CMK (cell line): Measurements from ENCODE around the gene GINS1.

ENCODE experiments used
- DNase-seq: peaks from one replicate; pipeline ENCODE4 v3.0.0-alpha.2; 2010; ENCODE audit warnings: low read depth

GINS1 gene

DNA sequence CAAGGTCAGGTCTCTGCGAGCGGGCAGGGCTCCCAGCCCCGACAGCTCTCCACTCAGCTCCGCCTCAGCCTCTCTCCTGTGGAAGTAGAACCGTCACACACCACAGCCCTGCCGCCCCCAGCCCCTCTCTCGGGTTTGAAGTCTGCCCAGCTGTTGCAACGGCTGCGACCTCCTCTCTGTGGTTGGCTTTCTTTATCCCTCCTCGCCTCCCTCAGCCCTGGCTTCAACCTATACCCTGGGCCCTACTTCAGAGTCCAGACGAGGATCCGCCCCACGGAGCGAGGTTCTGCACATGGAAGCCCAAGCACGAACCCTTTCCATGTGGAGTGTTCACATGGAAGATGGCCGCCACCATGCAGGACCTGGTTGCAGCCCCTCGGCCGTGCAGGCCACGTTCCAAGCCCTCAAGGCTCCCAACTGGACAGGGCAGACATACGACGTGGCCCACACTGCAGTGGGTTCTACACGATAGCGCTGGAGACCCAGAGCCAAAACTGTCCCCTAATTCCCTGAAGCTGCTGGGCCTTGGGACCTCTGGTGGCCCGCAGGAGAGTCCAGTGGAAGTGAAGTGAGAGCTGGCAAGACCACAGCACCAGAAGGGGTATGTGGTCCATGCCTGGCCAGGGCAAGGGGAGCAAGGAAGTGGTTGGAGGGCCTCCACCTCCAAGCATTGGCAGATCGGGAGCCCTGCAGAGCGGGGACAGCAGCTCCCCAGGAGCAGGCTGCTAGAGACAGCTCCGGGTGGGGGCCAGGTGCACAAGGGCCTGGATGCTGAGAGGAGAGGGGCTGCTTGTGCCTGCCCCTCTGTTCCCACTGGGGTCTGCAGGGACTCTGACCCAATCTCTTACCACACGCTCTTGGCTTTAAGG lies 69.8 kb downstream of the GINS1 start:
- no peak for DNase-seq

DNA sequence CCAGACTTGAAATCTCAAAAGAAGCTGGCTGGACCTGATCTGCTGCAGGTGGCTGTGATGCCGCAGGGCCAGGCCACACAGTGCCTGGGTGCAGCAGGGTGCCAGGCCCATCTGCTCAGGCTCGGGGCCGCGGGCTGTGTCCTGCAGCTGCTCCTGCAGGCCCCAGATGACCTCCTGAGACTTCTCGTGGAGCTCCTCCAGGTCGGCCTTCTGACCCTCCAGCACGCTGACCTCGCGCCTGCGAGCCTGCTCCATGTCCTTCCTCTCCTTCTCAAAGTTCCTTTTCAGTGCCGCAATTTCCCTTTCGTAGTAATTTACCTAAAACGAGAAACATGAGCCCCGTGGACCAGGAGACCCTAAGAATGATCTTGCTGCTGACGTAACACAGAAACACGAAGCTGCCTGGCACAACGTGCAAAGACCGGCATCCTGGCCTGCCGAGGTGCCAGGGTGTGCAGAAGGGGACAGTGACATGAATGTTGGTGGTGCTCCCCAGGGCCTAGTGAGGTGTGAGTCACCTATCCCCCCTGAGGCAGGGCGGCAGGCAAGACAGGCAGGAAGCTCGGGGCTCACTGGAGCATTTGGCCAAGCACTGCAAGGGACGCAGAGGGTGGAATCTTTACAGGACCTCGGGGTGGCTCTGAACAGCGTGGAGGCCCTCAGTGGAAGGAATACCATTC lies 71.6 kb downstream of the GINS1 start:
- DNase-seq, result no peak

DNA sequence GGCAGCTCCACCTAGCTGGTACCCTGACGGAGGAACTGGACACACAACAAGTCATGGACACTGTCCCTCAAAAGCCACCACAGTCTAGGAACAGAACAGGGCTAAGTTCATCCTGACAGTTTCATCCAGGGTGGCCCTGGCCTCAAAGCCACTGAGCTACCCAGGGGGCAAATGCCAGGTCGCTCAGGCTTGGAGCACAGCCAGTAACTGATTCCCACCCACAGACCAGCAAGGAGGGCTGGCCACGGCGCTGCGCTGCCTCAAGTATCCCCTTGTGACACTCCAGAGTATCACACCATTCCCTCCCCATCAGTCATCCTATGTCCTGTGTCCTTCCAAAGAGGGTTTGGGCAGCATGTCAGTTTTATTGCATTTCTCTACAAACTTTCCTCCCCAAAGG lies 72.2 kb downstream of the GINS1 start:
- no peak for DNase-seq

DNA sequence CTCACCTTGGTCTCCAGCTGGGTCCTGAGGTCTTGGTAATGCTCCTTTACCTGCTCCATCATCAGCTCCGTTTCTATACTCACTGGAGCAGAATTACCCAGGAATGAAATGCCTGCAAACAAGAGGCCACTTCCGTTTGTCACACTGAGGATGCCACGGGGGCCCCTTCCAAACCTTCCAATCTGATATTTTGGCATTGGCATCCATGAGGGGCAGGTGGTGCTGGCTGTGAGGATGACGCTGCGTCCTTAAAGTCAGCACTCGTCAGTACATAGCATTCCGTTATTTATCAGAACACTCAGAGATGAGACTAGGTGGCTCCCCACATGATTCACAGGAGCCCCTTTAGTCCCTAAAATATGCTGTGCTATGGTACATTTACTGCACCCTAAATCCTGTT lies 72.7 kb downstream of the GINS1 start:
- no peak for DNase-seq

DNA sequence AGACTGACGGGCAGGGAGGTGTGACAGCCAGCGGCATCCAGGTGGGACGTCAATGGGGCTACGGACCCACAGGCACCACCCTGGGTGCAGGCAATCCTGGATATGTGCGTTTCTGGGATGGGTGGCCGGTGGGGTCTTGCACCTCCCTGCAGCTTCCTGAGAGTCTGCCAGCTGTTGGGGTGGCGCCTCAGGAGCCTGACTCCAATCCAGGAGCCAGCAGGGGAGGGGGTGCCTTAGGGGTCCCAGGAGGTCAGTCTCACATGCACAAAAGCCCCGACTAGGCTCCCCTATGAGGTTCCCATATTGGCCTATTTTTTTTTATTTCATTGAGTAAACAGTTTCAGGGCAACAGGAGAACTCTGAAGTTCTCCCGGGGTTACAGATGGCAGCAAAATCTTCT lies 73.3 kb downstream of the GINS1 start:
- no peak for DNase-seq

DNA sequence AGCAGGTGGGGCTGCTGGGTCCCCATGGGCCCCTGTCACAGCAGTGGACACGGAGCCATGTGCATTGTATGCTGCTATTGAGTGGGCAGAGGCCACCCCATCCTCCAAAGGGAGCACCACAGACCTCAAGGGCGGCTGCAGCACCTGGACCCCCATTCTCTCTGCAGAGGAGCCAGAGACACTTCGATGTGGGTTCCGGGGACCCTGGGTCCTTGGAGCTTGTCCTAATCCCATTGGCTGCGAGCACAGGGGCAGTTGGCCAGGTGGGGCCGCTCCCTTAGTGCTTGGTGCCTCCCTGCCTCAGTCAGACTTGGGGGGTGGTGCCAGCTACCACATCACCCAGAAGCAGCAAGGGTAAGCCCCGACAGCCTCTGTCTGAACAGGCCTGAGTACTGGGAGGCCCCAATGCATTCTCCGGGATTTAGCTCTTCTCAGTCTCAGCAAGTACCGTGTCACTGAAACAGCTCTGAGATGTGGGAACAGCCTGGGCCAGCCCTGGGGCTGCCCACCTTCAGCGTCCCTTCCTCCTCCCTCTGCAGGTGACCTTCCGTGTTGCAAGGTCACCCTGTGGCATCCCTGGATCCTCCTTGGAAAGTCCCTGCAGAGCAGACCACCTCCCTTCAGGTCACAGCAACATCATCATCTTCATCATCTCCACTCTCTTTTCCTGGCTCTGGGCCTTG lies 73.9 kb downstream of the GINS1 start:
- no peak for DNase-seq

DNA sequence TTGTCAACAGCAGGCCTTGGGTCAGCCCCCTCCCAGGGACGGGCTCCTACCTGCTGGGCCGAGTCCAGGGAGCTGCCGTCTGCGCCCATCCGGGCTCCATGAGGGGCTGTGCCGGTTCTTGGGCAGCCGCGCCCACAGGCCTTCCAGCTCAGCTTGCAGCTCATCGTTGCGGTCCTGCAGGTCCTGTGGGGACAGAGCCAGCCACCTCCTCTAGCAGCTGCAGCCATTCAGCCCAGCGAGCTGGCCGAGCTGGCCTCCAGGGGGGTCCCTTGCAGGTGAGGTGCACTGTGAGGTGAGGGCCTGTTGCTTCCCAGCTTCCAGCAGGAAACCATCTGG lies 74.4 kb downstream of the GINS1 start:
- DNase-seq, result no peak

DNA sequence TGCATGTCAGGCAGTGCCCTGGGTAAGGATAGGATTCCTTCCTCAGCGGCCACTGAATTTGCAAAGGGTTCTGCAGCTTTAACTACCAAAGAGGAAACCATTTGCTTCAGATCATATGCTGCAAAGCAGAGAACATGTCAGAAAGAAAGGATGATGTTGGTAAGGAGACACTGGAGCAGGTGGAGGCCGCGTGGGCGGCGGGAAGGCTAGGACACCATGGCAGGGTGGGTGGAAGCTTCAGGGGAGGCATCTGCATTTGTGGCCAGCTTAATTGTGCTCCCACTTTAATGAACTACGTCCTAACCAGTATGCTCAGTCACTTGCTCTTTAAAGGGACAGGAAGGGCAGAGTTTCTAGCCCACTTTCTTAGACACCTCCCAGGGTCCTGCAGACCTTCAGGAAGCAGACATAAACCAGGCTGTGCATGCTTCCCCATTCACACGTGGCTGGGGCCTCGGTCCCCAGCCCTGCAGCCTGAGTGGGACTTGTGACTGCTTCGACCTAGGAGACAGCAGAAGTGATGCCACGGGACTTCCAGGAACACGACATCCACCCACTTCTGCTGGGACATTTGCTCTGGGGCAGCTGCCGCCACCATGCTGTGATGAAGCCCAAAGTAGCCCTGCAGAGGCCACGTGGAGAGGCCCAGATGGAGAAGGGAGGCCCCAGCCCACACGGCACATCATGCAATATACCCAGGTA lies 76.1 kb downstream of the GINS1 start:
- no peak for DNase-seq

DNA sequence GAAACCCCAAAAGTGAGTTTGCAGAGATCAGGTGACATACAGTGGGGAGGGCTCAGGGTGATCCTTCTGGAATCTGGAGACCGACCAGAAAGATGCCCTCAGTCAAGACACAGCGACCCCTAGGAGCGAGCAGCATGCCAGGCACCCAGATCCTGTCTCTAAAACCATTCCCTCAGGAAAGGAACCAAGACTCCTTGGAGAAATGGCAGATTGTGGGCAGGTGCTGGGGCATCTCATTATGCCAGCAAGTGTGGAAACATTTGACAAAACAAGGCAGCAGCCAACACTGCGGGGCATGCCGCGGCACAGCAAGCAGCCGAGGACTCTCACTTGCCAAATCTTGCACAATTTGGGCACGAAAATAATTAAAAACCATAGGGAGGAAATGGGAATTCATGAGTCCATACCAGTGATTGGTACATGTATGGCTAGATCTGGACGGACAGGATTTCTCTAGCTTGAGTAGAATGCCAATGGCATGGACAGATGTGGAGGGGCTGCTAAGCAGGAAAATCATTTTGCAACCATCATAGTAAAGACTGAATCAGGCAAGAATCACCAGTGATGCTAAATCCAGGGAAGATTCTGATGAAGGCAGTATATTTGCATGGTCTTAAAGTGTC lies 76.9 kb downstream of the GINS1 start:
- no peak for DNase-seq

DNA sequence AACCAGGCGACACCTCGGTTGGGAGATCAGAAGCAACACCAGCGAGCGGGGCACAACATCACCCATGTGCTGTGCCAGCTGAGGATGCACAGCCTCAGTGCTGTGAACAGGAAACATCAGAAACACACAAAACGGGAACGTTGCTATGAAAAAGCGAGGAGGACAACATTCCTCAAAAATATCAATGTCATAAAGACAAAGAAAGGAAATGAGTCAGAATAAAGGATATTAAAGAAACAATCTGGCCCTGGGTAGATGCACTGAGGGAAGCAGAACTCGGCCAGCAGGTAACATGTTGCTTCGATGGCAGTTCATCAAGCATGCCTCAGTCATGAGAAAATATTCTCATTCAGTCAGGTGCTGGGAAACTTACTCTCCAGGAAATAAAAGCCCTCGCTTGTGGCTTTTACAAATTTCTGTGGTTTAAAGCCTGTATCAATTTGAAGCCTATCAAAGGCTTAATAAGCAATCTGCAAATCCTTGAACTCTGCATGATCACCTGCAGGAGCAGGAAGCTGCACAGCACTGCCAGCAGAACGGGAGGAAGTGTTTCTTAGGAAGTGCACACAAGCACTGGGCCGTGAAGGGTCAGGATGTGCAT lies 77.5 kb downstream of the GINS1 start:
- no peak for DNase-seq

DNA sequence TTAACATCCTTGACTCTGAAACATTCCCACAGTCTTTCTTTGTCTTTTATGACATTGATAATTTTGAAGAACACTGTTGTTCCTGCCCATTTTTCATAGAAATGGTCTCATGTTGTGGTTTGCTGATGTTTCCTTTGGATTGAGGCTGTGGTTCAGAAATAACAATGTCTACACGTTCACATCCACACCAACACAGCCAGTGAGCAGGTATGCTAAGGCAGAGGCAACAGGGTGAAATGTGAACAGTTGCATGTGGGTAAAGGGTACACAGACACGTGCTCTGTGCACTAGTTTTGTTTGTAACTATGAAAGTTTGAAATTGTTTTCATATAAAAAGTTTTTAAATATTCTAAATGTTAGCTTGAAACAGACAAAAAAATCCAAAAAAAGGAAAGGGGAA lies 78.4 kb downstream of the GINS1 start:
- DNase-seq, result no peak

DNA sequence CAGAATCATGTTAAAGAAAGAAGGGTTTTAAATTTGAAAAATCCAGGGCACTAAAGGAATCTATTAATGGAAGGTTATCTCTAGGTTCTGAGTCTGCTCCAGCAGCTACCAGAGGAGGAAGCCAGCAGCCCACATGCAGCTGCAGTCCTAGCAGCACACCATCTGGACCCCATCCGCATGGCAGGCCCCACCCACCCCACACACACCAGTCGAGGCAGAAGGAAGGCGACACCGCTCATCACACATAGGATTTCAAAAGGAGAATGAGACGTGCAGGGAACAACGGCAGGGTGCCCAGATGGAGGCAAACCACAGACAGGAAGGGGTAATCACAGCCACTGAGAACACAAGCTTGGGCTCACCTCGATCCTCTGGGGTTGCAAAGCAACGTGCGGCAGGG lies 78.9 kb downstream of the GINS1 start:
- DNase-seq, result no peak

DNA sequence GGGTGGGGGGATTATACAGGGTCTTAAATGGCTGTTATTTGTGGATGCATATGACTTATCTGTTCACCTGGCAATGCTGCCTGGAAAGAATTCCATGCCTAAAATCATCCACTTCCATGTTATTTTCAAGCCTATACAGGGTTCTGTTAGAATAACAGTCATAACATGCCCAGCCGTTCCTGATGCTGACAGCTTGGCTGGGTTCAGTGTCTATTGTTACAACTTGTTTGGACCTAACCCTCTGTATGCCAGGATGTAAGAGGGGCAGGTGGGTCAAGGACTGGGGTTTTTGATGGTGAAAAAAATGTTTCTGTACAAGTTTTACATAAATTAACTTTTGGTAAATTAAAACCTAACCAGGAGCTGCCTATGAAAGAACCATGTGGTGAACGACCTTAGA lies 79.8 kb downstream of the GINS1 start:
- no peak for DNase-seq

DNA sequence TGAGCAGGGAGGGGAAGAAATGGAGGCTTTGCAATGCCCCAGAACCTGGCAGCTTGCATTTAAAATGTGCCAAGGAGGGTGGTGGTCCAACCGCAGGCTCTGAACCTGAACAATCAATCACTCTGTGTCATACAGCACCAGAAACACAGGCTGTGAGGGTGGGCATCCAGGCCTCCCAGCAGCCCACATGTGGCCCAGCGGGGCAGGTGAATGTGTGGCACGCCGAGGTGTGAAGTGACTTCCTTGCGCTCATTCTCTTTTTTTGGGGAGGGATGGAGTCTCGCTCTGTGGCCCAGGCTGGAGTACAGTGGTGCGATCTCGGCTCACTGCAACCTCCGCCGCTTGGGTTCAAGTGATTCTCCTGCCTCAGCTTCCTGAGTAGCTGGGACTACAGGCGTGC lies 80.5 kb downstream of the GINS1 start:
- no peak for DNase-seq

DNA sequence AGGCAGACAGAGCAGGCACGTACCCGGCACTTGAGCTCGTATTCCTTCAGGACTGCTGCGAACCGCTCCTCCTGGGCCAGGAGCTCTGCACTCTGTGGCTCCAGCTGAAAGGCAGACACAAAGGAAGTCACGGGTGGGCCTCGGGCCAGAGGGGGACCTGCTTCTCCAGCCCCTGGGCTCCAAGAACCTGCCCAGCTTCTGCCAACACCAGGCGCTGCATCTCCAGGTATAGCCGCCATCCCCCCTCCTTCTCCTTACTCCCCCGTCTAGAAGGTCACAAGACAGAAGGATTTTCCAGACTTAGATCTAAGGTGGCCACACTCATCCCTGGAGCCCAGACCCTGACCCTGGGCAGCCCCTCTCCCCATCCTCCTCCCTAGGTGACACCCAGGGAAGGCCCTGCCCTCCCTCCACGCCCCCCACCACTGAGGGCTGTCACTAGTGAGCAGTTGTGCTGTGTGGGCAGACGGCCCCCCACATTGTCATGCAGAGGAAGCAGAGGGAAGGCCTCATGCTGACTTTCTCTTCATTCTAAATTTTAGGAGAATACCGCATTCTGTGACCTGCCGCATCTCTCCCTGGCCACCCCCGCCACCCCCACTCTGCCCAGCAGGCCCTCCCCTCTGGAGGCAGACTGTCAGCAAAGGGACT lies 81.9 kb downstream of the GINS1 start:
- no peak for DNase-seq

DNA sequence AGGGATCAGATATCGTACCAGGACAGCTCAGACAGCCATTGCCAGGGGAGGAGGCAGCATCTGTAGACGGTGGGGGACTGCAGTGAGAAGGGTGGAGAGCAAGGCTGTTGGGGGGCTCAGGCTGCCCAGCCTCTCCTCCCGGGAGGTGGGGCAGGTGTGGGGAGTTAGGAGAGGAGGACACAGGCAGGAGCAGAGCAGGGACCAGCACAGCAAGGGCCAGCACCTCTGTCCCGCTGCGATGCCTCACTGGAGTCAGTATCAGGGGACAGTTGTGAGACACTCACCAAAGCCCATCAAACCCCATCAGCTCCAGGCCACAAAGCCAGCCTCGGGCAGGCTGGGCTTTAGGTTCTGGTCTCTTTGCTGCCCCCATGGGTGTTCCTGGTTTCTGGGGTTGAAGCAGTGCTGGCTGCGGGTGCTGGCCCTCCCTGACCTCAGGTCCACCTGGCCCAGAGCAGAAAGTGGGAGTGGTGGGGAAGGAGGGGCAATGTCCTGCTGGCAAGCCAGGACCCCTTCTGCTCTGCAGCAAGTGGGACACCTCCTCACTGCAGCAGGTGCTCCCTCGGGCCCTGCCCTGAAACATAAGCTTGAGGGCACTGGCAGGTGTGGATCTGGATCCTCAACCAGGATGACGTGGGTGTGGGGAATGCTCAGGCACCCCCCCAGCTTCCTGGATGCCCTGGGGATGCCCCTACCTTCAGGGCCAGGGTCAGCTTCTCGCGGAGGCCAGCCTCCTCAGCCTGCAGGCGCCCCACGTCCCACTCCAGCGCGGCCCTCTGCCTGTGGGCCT lies 83.4 kb downstream of the GINS1 start:
- DNase-seq, result no peak

DNA sequence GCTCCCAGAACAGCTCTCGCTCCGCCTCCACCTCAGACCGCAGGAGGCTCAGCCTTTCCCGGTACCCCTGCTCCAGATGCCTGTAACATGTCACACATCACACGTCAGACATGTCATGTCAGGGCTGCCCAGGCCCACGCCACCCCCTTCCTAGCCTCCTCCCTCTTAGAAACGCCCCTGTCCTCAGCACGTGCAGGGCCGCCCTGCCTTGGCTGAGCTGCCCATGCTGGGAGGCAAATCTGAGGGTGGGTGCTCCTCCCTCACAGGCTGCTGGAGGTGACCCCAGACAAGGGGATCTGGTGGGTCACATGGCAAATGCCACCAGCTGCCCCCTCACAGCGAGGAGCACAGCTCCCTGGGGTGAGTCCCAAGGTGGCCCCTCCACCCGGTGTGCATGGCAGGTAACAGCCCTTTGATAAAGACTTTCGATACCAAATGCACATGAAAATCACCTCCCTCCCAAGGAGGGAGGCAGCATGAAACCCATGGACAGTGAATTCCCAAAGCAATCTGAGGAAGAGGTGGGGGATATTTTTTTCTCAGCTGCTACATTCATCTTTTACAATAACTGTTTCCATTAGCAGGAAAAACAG lies 84.1 kb downstream of the GINS1 start:
- DNase-seq, result no peak

DNA sequence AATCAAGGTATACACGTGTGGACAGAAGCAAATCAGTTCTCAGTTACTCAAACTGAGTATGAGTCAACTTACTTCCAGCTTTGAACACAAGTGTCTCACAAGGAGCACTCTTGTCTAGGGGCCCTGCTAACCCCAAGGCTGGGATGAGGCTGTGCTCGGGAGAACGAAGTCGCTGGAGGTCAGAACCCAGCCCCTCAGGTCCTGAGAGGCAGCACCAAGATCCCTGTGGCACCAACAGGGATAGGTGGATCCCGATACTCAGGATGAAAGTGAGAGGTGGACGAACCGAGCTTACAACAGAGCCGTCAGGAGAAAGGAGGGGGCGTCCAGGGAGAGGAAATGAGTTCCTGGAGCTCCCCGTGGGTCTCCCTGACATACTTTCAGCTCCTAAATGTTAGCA lies 85.7 kb downstream of the GINS1 start:
- no peak for DNase-seq

DNA sequence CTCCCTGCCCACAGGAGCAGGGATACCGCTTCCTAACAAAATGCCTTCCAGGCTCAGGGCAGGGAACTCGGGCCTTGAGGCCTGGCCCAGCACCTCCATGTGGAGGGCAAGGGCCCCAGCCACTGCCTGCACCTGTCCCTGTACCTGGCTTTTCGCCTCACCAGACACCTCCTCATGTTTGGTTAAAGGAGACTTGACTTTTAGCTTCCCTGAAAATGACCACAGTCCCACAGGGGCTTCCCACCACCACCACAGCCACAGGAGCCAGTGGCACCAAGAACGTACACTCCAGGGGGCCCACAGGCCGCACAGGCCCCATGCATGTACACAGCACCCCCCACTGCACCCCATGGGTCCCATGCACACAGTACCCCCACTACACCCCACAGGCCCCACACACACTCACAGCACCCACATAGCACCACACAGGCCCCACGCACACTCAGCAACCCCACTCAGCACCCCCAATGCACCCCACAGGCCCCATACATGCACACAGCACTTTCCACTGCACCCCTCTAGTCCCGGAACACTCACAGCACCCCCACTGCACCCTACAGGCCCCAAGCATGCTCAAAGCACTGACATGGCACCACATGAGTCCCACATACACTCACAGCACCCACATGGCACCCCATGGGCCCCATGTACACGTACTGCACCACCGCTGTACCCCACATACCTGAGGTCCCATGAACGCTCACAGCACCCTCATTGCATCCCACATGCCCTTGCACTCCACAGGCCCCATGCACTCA lies 86.5 kb downstream of the GINS1 start:
- no peak for DNase-seq
